PFSK-1 (cell line): ENCODE data around the gene C12orf57.

Experiments
- POLR2AphosphoS5 ChIP-seq: IDR thresholded peaks from 2 replicates; pipeline ENCODE4 v1.6.1; 2012; ENCODE audit warnings: low read depth, mild to moderate bottlenecking, control low read depth, low read length, moderate library complexity
- SIN3A ChIP-seq: IDR thresholded peaks from 2 replicates; pipeline ENCODE4 v1.6.1; 2012; ENCODE audit warnings: mild to moderate bottlenecking, low read length, moderate library complexity, borderline replicate concordance; ENCODE audit not compliant: insufficient read depth
- TAF1 ChIP-seq: IDR thresholded peaks from 2 replicates; pipeline ENCODE4 v1.6.1; 2012; ENCODE audit warnings: low read length, control low read depth, borderline replicate concordance; ENCODE audit not compliant: insufficient read depth
- TF ChIP-seq, protein P1 (sequence below), 2 experiments: IDR thresholded peaks; 2 replicates each; pipeline versions ENCODE4 v1.6.1 to v1.8.0; 2011 to 2012; ENCODE audit warnings: low read depth in 2 of 2, low read length in 2 of 2, control low read depth in 1 of 2, inconsistent platforms in 1 of 2, mild to moderate bottlenecking in 1 of 2, moderate library complexity in 1 of 2; ENCODE audit not compliant: insufficient read depth in 1 of 2

DNA sequence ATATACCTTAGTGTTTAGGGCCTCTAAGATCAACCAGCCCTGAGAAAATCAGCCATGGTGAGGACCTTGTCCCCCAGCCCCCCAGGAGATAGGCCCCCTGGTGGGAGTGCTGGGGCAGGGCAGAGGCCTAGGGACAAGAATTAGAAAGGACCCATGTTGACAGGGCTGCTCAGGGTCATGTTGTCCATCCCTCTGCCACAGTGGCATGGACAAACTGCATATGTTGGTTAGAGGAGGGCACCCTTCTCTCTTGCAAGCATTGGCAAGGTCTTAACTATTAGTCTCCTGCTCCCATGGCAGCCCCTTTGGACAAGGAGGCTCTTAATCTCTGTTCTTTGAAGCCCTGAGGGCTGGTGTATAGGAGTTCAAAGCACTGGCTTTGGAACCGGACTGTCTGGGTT lies 6.6 kb downstream of the C12orf57 start:
- TF ChIP-seq, protein P1, sequence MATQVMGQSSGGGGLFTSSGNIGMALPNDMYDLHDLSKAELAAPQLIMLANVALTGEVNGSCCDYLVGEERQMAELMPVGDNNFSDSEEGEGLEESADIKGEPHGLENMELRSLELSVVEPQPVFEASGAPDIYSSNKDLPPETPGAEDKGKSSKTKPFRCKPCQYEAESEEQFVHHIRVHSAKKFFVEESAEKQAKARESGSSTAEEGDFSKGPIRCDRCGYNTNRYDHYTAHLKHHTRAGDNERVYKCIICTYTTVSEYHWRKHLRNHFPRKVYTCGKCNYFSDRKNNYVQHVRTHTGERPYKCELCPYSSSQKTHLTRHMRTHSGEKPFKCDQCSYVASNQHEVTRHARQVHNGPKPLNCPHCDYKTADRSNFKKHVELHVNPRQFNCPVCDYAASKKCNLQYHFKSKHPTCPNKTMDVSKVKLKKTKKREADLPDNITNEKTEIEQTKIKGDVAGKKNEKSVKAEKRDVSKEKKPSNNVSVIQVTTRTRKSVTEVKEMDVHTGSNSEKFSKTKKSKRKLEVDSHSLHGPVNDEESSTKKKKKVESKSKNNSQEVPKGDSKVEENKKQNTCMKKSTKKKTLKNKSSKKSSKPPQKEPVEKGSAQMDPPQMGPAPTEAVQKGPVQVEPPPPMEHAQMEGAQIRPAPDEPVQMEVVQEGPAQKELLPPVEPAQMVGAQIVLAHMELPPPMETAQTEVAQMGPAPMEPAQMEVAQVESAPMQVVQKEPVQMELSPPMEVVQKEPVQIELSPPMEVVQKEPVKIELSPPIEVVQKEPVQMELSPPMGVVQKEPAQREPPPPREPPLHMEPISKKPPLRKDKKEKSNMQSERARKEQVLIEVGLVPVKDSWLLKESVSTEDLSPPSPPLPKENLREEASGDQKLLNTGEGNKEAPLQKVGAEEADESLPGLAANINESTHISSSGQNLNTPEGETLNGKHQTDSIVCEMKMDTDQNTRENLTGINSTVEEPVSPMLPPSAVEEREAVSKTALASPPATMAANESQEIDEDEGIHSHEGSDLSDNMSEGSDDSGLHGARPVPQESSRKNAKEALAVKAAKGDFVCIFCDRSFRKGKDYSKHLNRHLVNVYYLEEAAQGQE (IDR thresholded peaks at IDR 0.05; ENCODE audit: insufficient read depth in 1 of 2, low read depth in 2 of 2, low read length in 2 of 2), result no peak
- TF ChIP-seq TAF1, result no peak
- no peak for TF ChIP-seq SIN3A
- TF ChIP-seq POLR2AphosphoS5, result no peak
